WTC11 (cell line): Measurements from ENCODE around the gene FADS6. TPM values are rescaled to one million over a fixed set of nuclear protein-coding genes. Genes with fewer than 3 reads are reported as not detected.

ENCODE experiments used
- ATAC-seq: fragments of 200-7000 bp; cut with Tn5 transposase; 2 replicates; pipeline ENCODE4 v1.10.0; 2021; ENCODE audit warnings: mild to moderate bottlenecking, moderate library complexity
- CTCF ChIA-PET: fragments of 300-600 bp; sonication (Branson Sonifier 250); formaldehyde crosslinking; loops from one replicate; lab custom pipeline; 2021; ENCODE audit warnings: antibody characterized with exemption; lab: Charles Lee
- POLR2A ChIA-PET: fragments of 350-600 bp; sonication (Branson Sonifier 250); formaldehyde crosslinking; loops from one replicate; lab custom pipeline; 2021; ENCODE audit warnings: antibody characterized with exemption; lab: Charles Lee
- DNase-seq: peaks from one replicate; pipeline ENCODE4 v3.0.0; 2021; ENCODE audit warnings: low spot score
- H3K27ac Mint-ChIP-seq: 2 replicates; pipeline ENCODE4 v1.8.0; 2021; ENCODE audit warnings: mixed read lengths
- H3K27me3 Mint-ChIP-seq: 2 replicates; pipeline ENCODE4 v1.8.0; 2021; ENCODE audit warnings: low read depth, mild to moderate bottlenecking, moderate library complexity, mixed read lengths
- H3K36me3 Mint-ChIP-seq: 2 replicates; pipeline ENCODE4 v1.8.0; 2021; ENCODE audit warnings: mixed read lengths
- H3K4me1 Mint-ChIP-seq: 2 replicates; pipeline ENCODE4 v1.8.0; 2022; ENCODE audit warnings: mixed read lengths
- H3K4me3 Mint-ChIP-seq: 2 replicates; pipeline ENCODE4 v1.8.0; 2021; ENCODE audit warnings: mild to moderate bottlenecking, moderate library complexity, mixed read lengths
- H3K9me3 Mint-ChIP-seq: 2 replicates; pipeline ENCODE4 v1.8.0; 2021; ENCODE audit warnings: mixed read lengths
- ARID4B ChIP-seq: sonication (generic); formaldehyde crosslinking; IDR thresholded peaks from 2 replicates; pipeline ENCODE4 v1.8.0; 2023; ENCODE audit warnings: missing genetic modification reagents, mild to moderate bottlenecking, borderline replicate concordance
- ATF6 ChIP-seq: sonication (generic); formaldehyde crosslinking; IDR thresholded peaks from 2 replicates; pipeline ENCODE4 v1.8.1; 2023; ENCODE audit warnings: mild to moderate bottlenecking, missing genetic modification reagents
- CBFB ChIP-seq: sonication (generic); formaldehyde crosslinking; IDR thresholded peaks from 2 replicates; pipeline ENCODE4 v1.8.1; 2022; ENCODE audit warnings: mild to moderate bottlenecking, low read depth, missing genetic modification reagents
- CREB1 ChIP-seq: sonication (generic); formaldehyde crosslinking; IDR thresholded peaks from 2 replicates; pipeline ENCODE4 v1.8.0; 2023; ENCODE audit warnings: mild to moderate bottlenecking, missing genetic modification reagents
- FOXP1 ChIP-seq: sonication (generic); formaldehyde crosslinking; IDR thresholded peaks from 2 replicates; pipeline ENCODE4 v1.8.0; 2022; ENCODE audit warnings: missing genetic modification reagents, mild to moderate bottlenecking, moderate library complexity, borderline replicate concordance
- JUN ChIP-seq: sonication (generic); formaldehyde crosslinking; IDR thresholded peaks from 2 replicates; pipeline ENCODE4 v1.8.0; 2023; ENCODE audit warnings: mild to moderate bottlenecking, missing genetic modification reagents
- KAT7 ChIP-seq: sonication (generic); formaldehyde crosslinking; IDR thresholded peaks from 2 replicates; pipeline ENCODE4 v1.8.1; 2023; ENCODE audit warnings: missing genetic modification reagents, mild to moderate bottlenecking, borderline replicate concordance
- MAX ChIP-seq: sonication (generic); formaldehyde crosslinking; IDR thresholded peaks from 2 replicates; pipeline ENCODE4 v1.8.0; 2022; ENCODE audit warnings: mild to moderate bottlenecking, missing genetic modification reagents
- NR3C1 ChIP-seq: sonication (generic); formaldehyde crosslinking; conservative IDR thresholded peaks from 2 replicates; pipeline ENCODE4 v1.8.1; 2023; ENCODE audit warnings: low read depth, mild to moderate bottlenecking, missing genetic modification reagents
- SP1 ChIP-seq: sonication (generic); formaldehyde crosslinking; conservative IDR thresholded peaks from 2 replicates; pipeline ENCODE4 v1.8.1; 2022; ENCODE audit warnings: missing genetic modification reagents
- TCF7 ChIP-seq: sonication (generic); formaldehyde crosslinking; IDR thresholded peaks from 2 replicates; pipeline ENCODE4 v1.8.0; 2022; ENCODE audit warnings: mild to moderate bottlenecking, low read depth, missing genetic modification reagents, moderate library complexity
- ZNF121 ChIP-seq: sonication (generic); formaldehyde crosslinking; IDR thresholded peaks from 2 replicates; pipeline ENCODE4 v1.8.0; 2023; ENCODE audit warnings: missing genetic modification reagents
- ZNF219 ChIP-seq: sonication (generic); formaldehyde crosslinking; IDR thresholded peaks from 2 replicates; pipeline ENCODE4 v1.8.0; 2023; ENCODE audit warnings: missing genetic modification reagents, mild to moderate bottlenecking, borderline replicate concordance
- ZNF281 ChIP-seq: sonication (generic); formaldehyde crosslinking; IDR thresholded peaks from 2 replicates; pipeline ENCODE4 v1.8.0; 2023; ENCODE audit warnings: mild to moderate bottlenecking, missing genetic modification reagents
- ZNF512 ChIP-seq: sonication (generic); formaldehyde crosslinking; IDR thresholded peaks from 2 replicates; pipeline ENCODE4 v1.8.1; 2022; ENCODE audit warnings: missing genetic modification reagents, borderline replicate concordance
- total RNA-seq: library from RNA; stranded (reverse); gene quantifications from 3 replicates; pipeline ENCODE4 v1.2.3, GENCODE V29; 2021

The FADS6 gene
- total RNA-seq, 1 experiment from 2014 or later, result 1.2 TPM

GRCh38 chr17:74920642-74921025, 27.2 kb upstream of the FADS6 start (continued):
- TF ChIP-seq ZNF121 (CRISPR knock-in tag), result no peak
- no peak for TF ChIP-seq CBFB (CRISPR knock-in tag)
- TF ChIP-seq ATF6 (CRISPR knock-in tag), result no peak

- Mint-ChIP-seq H3K27ac (no peak overlapping the region), H3K4me1 (peaks cover 13% of the 10 kb centered on the region), H3K27me3 (peaks cover 42% of the 10 kb centered on the region), H3K36me3 (no peaks in the 10 kb centered on the region), H3K4me3 (no peak overlapping the region), H3K9me3 (no peaks in the 10 kb centered on the region)
- DNase-seq (no peak), ATAC-seq (no peak)
- CTCF ChIA-PET, result interaction anchor here (0.8 to 7.8 kb wide), 17 partner anchors 11 to 211 kb away, joined by 3 to 206 read pairs (median 7); partner anchors contain the start of genes FDXR, GRIN2C, NT5C and OTOP3
- TF ChIP-seq FOXP1 (CRISPR knock-in tag) (no peak), SP1 (CRISPR knock-in tag) (no peak), KAT7 (CRISPR knock-in tag) (no peak), ZNF281 (CRISPR knock-in tag) (no peak), MAX (CRISPR knock-in tag) (no peak), ZNF512 (CRISPR knock-in tag) (no peak)
- POLR2A ChIA-PET, result no interaction called here
Measured at GRCh38 chr17:74920306-74920620, 26.8 kb upstream of the FADS6 start.

- ChIA-PET POLR2A (no interaction called here), CTCF (interaction anchor here (0.6 to 7.8 kb wide), 31 partner anchors 10 to 321 kb away, joined by 3 to 206 read pairs (median 4); partner anchors contain the start of genes CDR2L, FDXR, GRIN2C and MRPL58)
- Mint-ChIP-seq H3K4me1 (peaks cover 13% of the 10 kb centered on the region), H3K4me3 (no peak overlapping the region), H3K9me3 (no peaks in the 10 kb centered on the region), H3K27me3 (peaks cover 36% of the 10 kb centered on the region), H3K27ac (no peak overlapping the region), H3K36me3 (no peaks in the 10 kb centered on the region)
- ATAC-seq (peak; percentile 43), DNase-seq (peak; percentile 65)
- TF ChIP-seq FOXP1 (CRISPR knock-in tag) (0 out of 2 replicates have a peak, but pooled peaks have one; percentile 13), ZNF219 (no peak), TCF7 (CRISPR knock-in tag) (no peak; the same call in 1 of the 2 replicates), ATF6 (CRISPR knock-in tag) (no peak), NR3C1 (CRISPR knock-in tag) (no peak), MAX (CRISPR knock-in tag) (peak; percentile 44; the same call in 1 of the 2 replicates), CREB1 (no peak), ARID4B (CRISPR knock-in tag) (no peak), JUN (CRISPR knock-in tag) (no peak)
Measured at GRCh38 chr17:74919440-74920305, 26.2 kb upstream of the FADS6 start.
